ENCODE data around the gene BCL3.
A peak's percentile ranks its signal among the peaks of the same experiment; 100 is the strongest.
"Not testable (repeated sequence)": the region's sequence is repeated elsewhere in the genome, so short reads cannot be mapped to it uniquely, and the experiment has no call there.

BCL3 gene

DNA sequence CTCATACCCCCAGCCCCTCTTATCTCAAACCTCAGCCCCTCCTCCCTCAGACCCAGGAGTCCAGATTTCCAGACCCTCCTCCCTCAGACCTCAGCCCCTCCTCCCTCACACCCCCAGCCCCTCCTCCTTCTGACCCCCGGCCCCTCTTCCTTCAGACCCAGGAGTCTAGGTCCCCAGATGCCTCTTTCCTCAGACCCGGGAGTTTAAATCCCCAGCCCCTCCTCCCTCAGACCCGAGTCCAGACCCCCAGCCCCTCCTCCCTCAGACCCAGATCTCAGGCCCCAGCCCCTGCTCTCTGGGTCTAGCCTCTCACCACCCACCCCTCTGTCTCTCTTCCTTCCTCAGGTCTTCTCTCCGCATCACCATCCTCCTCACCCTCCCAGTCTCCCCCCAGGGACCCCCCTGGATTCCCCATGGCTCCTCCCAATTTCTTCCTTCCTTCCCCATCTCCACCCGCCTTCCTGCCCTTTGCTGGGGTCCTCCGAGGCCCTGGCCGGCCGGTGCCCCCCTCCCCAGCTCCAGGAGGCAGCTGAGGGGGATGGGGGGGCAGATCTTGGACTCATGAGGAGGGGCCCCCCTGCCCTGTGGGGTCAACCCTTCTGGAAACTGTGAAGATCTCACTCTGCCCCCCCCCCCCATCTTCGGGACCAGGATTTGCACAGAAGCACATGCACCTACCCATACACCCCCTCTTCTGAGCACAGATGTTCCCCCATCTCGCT lies 10.7 kb downstream of the BCL3 start:
- DNase-seq = no peak

DNA sequence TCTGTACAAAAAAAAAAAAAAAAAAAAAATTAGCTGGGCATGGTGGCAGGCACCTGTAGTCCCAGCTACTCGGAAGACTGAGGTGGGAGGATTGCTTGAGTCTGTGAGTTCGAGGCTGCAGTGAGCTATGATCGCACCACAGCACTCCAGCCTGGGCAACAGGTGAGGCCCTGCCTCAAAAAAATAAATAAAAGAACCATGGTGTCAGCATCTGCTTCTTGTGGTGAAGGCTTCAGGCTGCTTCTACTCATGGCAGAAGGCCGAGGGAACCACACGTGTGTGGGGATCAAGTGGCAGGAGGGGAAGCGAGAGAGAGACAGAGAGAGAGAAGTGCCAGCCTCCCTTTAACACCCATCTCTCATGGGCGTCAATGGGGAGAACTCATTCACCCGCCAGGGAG lies 13.5 kb downstream of the BCL3 start:
- DNase-seq = no peak

DNA sequence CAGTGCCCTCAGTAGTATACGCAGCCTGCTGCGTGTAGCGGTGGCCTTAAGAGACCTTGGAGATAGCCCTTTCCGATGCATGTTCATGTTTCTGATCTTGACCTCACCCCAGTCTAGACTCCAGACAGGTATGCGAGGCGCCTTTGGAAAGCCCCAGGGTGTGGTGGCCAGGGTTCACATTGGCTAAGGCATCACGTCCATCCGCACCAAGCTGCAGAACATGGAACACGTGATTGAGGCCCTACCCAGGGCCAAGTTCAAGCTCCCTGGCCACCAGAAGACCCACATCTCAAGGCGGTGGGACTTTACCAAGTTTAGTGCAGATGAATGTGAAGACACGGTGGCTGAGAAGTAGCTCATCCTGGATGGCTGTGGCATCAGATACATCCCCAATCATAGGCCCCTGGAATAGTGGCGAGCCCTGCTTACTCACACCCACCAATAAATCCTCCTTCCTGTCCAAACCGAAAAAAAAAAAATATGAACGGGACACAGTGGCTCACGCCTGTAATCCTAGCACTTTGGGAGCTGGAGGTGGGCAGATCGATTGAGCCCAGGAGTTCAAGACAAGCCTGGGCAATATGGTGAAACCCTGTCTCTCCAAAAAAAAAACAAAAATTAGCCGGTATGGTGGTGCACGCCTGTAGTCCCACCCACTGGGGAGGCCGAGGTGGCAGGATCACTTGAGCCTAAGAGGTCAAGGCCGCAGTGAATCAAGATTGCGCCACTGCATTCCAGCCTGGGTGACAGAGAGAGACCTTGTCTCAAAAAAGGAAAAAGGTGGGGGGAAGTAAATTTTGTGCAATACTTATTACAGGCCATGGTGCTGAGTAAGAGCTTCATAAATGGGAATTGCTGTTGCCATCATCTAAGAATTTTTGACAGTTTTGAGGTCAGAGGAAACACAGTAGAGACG lies 16.8 kb downstream of the BCL3 start:
- no peak for DNase-seq

DNA sequence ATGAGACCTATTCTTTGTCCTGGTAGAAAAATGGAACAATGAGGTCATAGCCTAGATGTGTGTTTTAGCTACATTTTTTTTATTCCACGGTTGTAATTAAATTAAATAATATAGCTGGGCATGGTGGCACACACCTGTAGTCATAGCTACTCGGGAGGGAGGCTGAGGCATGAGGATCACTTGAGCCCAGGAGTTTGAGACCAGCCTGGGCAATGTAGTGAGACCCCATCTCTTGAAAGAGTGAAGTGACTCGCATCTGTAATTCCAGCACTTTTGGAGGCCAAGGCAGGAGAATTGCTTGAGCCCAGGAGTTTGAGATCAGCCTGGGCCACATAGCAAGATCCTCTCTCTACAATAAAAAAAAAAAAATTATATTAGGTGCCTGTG lies 17.4 kb downstream of the BCL3 start:
- no peak for DNase-seq

DNA sequence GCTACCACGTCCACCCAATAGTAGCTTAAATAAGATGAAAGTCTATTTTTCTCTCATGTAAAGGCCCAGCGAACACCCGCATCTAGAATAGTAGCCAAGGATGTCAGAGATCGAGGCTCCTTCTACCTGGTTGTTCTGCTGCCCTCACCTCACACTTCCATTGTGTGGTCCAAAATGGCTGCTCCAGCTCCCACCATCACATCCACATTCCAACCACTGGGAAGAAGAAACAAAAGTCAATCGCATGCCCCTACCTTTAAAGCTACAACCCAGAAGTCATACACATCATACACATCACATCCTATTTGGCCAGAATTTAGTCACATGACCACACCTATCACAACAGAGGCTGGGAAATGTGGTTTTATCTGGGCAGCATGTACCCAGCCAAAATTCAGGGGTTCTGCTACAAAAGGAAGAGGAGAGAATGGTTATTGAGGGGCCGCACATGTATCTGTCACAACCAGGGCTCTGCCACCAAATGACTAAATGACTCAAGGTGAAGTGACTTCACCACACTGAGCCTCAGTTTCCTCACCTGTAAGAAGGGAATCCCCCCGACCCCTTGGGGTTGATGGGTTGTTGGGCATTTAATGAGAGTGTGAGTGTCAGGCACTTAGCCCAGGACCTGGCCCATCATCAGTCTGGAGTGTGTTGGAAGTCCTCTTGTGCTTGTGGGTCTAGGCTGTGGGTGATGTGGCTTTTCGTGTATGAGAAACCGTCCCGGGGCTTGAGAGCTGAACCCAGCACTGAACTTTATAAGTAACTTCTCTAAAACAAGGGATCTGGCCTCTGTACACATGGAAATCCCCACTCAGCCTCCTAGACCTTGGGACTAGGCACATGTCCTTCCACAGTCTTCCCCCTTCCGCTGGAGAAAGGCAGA lies 19.0 kb downstream of the BCL3 start:
- DNase-seq = no peak

DNA sequence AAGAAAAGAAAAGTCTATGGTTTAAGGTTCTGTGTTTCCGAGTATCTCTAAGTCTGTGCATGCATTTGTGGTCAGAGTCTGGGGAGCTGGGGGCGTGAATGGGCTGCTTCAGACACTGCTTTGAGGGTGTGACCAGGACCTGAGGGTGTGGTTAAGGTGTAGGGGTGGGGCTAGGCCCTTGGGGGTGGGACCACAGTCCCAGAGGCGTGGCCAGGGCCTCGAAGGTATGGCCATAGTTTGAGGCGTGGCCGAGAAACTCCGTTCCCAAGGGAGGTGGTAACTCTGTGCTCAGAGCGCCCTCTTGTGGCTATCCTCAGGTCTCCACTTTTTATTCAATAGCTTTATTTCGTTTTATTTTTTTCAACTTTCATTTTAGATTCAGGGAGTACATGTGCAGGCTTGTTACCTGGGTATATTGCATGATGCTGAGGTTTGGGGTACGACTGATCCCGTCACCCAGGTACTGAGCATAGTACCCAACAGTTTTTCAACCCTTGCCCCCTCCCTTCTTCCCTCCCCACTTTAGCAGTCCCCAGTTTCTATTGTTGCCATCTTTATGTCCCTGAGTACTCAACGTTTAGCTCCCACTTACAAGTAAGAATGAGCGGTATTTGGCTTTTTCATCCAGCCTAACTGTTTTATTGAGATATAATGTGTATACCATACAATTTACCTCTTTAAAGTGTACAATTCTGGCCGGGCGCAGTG lies 22.2 kb downstream of the BCL3 start:
- peak; percentile 99 for DNase-seq

DNA sequence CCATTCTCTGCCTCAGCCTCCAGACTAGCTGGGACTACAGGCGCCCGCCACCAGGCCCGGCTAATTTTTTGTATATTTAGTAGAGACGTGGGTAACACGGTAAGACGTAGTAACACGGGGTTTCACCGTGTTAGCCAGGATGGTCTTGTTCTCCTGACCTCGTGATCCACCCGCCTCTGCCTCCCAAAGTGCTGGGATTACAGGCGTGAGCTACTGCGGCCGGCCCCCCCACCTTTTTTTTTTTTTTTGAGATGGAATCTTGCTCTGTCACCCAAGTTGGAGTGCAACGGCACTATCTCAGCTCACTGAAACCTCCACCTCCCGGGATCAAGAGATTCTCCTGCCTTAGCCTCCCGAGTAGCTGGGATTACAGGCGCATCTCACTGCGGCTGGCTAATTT lies 23.6 kb downstream of the BCL3 start:
- not testable (repeated sequence) for DNase-seq

DNA sequence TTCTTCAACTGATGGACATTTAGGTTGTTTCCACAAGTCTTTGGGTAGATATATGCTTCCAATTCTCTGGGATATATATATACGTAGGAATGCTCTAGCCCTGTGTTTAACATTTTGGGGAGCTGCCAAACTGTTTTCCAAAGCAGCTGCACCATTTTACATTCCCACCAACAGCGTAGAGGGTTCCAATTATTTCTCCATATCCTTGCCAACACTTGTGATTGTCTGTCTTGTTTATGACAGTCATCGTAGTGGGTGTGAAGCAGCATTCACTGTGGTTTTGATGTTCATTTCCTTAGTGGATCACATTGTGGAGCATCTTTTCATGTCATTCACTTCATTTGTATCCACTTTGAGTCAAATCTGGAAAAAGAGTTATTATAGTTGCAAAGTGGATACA lies 24.5 kb downstream of the BCL3 start:
- no peak for DNase-seq

DNA sequence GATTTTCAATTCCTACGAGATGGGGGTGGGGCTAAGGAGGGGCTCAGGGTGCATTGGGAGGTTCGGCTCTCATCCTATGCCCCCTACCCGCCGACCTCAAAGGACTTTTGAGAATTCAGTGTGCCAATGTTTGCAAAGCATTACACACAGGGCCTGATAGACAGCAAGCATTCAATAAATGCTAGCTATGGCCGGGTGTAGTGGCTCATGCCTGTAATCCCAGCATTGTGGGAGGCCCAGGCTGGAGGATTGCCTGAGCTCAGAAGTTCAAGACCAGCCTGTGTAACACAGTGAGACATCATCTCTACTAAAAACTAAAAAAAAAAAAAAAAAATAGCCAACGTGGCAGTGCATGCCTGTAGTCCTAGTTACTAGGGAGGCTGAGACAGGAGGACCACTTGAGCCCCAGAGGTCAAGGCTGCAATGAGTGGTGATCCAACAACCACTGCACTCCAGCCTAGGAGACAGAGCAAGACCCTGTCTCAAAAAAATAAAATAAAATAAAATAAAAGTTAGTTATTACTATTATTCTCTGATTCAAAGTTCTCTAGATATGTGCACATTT lies 27.2 kb downstream of the BCL3 start:
- no peak for DNase-seq

DNA sequence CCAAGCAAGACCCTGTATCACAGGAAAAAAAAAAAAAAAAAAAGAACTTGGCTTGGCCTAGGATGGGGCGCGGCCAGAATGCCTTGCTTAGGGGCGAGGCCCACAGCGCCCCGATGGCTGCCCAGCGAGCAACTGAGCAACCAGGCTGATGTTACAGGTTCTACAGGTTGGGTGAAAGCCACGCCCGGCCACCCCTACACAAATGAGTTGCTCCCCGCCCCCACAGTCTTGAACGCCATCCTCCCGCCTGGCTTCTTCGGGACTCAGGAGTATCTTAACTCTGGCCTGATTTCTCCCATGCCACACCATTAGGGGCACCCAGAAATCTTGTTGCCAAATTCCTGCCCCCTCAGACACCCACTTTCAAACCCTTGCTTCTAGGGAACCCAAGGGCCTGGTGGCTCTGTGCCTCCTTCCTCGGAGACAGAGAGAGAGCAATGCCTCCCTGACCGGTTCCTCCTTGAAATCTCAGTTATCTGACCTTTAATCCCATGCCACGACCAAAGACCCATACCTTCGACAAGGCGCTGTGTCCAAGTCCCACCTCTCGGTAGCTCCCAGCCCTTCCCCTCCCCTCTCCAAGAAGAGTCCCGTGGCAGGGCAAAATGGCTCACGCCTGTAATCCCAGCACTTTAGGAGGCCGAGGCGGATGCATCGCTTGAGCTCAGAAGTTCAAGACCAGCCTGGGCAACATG lies 28.0 kb downstream of the BCL3 start:
- no peak for DNase-seq

DNA sequence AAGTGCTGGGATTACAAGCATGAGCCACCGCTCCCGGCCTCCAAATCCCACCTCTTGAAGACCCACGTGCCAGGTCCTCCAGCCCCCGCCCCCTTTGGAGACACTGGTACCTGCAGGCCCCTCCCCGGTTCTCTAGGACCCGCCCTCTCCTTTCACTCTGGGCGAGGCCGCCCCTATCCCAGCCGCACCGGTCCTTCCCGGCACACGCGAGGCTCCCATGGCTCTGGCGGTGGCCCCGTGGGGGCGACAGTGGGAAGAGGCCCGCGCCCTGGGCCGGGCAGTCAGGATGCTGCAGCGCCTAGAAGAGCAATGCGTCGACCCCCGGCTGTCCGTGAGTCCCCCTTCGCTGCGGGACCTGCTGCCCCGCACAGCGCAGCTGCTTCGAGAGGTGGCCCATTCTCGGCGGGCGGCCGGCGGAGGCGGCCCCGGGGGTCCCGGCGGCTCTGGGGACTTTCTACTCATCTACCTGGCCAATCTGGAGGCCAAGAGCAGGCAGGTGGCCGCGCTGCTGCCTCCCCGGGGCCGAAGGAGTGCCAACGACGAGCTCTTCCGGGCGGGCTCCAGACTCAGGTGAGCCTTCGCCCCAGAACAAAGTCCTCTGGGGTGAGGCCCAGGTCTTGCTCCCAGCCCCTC lies 29.3 kb downstream of the BCL3 start, which contains the start of gene CBLC:
Gene CBLC, plus strand, starts transcription at position 176 of the 633 bp plus-strand sequence. Its CDS starts 42 bp downstream, at position 218.
- no peak for DNase-seq

DNA sequence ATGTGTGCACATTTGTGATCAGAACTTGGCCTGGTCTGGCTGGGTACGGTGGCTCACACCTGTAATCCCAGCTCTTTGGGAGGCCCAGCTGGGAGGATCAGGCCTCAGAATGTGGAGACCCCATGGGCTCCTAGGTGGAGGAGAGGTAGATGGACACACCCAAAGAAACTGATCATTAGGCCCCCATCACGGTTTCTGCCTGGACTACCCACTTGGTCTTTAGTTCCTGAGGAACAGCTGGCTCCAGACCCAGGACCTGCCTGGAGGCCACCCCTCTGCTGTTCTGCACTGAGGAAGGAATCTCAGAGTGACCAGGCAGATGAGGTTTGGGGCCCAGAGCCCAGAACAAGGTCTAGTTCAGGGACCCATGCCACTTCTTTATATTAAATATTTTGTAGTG lies 30.6 kb downstream of the BCL3 start:
- DNase-seq = no peak

DNA sequence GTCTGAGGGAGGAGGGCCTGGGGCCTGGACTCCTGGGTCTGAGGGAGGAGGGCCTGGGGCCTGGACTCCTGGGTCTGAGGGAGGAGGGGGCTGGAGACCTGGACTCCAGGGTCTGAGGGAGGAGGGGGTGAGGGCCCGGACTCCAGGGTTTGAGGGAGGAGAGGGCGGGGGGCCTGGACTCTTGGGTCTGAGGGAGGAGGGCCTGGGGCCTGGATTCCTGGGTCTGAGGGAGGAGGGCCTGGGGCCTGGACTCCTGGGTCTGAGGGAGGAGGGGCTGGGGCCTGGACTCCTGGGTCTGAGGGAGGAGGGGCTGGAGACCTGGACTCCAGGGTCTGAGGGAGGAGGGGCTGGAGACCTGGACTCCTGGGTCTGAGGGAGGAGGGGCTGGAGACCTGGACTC lies 33.2 kb downstream of the BCL3 start:
- not testable (repeated sequence) for DNase-seq

DNA sequence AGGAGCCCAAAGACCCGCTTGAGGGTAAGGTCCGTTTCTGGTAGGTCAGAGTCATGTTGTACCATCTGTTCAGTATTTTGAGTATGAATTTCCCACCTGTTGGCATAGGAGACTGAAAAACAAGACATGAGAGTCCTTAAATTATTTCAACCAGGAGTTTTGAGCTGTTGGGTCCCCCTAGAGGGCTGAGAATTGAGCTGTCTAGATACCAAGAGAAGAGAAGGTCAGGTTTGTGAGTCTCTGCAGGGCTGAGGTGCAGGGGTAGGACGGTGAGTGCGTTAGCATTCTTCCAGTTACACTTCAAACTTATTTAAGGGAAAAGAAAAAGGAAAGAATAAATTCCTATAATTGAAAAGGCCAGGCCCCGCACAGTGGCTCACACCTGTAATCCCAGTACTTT lies 34.2 kb downstream of the BCL3 start:
- DNase-seq = peak; percentile 27

DNA sequence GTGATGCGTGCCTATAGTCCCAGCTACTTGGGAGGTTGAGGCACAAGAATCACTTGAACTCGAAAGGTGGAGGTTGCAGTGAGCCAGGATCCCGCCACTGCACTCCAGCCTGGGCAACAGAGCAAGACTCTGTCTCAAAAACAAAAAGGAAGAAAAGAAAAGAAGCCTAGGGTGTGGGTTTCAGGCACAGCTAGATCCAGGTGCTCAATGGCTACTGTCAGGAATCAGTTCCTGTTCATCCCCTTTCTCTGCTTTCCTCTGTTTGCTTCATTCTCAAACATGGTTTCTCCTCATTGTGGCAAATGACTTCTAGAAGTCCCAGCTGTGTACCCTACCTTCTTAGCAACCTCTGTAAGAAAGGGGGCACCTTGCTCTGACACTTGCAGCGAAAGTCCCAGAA lies 35.0 kb downstream of the BCL3 start:
- no peak for DNase-seq

DNA sequence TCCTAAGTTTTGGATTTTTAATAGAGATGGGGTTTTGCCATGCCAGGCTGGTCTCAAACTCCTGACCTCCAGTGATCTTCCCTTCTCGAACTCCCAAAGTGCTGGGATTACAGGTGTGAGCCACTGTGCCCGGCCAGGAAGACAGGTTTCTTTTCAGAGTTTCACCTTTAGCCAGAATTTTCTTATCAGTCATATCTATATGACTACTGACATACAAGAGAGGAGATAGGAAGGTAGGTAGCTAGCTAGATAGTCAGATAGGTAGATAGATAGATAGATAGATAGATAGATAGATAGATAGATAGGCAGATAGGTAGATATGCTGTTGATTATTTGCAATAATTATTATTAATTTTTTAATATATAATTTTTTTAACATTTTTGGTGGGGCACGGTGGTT lies 36.8 kb downstream of the BCL3 start:
- no peak for DNase-seq

DNA sequence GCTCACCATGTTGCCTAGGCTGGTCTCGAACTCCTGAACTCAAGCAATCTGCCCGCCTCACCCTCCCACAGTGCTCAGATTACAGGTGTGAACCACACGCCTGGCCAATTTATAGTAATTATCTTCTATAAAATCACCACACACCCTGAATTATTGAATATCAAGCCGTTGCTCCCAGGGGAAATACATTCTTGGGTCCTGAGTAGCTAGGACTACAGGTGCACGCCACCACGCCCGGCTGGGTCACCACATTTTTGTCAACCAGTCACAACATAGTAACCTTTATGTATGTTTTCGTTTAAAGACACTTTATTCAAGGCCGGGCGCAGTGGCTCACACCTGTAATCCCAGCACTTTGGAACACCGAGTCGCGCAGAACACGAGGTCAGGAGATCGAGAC lies 37.5 kb downstream of the BCL3 start:
- DNase-seq = no peak

DNA sequence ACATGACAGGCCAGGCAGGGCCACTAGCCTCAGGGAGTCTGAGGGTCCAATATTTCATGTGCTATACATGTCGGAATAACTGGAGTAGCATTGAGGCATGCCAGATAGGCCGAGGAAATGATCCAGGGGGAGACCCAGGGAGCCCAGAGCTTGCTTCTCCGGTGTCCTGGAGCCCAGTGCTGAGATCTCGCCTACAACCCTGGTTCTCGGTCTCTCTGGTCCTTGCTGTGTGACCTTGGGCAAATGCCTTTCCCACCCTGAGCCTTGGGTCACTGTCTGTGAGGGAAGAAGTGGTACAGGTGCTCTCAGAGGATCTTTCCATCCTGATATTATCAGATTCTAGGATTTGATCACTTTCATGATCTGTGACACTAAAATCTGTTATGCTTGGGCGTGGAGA lies 40.5 kb downstream of the BCL3 start:
- no peak for DNase-seq

DNA sequence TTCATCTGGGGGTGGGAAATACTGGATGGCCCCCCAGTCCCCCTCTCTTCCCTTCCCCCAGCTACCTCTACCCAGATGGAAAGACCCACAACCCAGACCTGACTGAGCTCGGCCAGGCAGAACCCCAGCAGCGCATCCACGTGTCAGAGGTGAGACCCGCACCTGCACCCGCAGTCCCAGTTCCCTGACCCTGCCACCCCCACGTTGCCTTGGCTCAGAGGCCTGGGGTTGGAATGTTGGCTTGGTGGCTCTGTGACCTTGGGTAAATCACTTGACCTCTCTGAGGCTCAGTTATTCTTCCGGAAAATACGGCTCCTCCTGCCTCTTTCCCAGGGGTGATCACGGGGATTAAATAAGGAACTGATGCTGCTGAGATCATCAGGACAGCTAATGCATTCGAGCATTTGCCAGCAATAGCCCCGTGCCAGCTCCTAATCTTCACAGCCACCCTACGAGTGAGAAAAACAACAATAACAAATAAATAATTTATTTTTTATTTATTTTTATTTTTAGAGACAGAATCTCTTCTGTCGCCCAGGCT lies 41.5 kb downstream of the BCL3 start:
- no peak for DNase-seq

DNA sequence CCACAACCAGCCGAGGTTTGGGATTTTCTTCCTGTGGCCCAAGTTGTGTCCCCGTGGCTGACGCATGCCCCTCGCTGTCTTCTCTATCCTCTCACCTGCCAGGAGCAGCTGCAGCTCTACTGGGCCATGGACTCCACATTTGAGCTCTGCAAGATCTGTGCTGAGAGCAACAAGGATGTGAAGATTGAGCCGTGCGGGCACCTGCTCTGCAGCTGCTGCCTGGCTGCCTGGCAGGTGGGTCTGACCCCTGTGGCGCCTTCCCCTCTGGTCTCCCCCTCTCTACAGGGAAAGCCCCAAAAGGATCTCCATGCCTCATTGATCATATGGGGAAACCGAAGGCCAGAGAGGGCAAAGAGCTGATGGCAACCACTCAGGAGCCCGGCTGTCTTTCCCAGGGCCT lies 43.8 kb downstream of the BCL3 start:
- DNase-seq = no peak

DNA sequence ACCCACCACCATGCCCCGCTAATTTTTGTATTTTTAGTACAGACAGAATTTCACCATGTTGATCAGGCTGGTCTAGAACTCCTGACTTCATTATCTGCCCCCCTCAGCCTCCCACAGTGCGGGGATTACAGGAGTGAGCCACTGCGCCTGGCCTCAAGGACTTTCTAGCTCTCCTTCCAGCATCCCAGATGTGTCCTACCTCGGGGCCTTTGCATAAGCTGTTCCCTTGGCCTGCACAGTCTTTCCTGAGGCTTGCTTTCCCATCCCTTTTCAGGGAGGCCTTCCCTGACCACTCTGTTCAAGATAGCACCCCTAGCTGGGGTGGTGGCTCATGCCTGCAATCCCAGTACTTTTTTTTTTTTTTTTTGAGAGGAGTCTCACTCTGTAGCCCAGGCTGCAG lies 46.1 kb downstream of the BCL3 start:
- DNase-seq = no peak
